Sigmoid colon (tissue), 3 donors: Measurements from ENCODE around the gene SLC29A4.

Source experiments
- POLR2A ChIP-seq, 2 donors: fragments of 450-650 bp; IDR thresholded peaks; one replicate each; pipeline ENCODE4 v1.6.1; 2016; ENCODE audit warnings: antibody characterized with exemption in 2 of 2, mild to moderate bottlenecking in 2 of 2, moderate library complexity in 2 of 2
- TF ChIP-seq, protein P1 (sequence below), 4 experiments: fragments of 450-650 bp in 3 of 4; fragments of 200-600 bp in 1 of 4; IDR thresholded peaks; one replicate each; pipeline ENCODE4 v1.5.1; 2016 to 2019; ENCODE audit warnings: antibody characterized with exemption in 4 of 4, mild to moderate bottlenecking in 3 of 4, moderate library complexity in 2 of 4

DNA sequence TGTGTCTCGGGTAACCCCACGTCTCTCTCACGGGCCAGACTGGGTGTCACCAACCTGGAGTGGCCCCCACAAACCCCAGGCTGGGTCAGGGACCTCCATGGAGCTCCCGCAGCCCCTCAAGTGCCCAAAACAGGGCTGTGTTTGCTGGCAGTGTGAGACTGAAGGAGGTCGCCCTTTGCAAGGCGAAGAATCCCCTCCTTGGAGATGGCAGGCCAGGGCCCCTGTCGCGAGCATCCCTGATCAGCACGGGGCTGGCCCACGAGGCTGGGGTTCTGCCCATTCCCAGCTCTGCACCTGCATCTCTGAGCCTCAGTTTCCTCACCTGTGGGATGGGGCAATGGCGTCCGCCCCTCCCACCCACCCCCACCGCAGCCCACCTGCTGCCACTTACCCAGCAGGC lies 62.4 kb downstream of the SLC29A4 start:
- TF ChIP-seq, protein P1, sequence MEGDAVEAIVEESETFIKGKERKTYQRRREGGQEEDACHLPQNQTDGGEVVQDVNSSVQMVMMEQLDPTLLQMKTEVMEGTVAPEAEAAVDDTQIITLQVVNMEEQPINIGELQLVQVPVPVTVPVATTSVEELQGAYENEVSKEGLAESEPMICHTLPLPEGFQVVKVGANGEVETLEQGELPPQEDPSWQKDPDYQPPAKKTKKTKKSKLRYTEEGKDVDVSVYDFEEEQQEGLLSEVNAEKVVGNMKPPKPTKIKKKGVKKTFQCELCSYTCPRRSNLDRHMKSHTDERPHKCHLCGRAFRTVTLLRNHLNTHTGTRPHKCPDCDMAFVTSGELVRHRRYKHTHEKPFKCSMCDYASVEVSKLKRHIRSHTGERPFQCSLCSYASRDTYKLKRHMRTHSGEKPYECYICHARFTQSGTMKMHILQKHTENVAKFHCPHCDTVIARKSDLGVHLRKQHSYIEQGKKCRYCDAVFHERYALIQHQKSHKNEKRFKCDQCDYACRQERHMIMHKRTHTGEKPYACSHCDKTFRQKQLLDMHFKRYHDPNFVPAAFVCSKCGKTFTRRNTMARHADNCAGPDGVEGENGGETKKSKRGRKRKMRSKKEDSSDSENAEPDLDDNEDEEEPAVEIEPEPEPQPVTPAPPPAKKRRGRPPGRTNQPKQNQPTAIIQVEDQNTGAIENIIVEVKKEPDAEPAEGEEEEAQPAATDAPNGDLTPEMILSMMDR (IDR thresholded peaks at IDR 0.05), result no peak
- TF ChIP-seq POLR2A (IDR thresholded peaks at IDR 0.05), result no peak
